ENCODE data around the gene EYA4.

The EYA4 gene

GRCh38 chr6:133225560-133225959, 15.6 kb upstream of the EYA4 start:
- H3K4me3 ChIP-seq (ENCODE audit: low read depth, low read length), result no peak overlapping the region
- TF ChIP-seq, protein P1, sequence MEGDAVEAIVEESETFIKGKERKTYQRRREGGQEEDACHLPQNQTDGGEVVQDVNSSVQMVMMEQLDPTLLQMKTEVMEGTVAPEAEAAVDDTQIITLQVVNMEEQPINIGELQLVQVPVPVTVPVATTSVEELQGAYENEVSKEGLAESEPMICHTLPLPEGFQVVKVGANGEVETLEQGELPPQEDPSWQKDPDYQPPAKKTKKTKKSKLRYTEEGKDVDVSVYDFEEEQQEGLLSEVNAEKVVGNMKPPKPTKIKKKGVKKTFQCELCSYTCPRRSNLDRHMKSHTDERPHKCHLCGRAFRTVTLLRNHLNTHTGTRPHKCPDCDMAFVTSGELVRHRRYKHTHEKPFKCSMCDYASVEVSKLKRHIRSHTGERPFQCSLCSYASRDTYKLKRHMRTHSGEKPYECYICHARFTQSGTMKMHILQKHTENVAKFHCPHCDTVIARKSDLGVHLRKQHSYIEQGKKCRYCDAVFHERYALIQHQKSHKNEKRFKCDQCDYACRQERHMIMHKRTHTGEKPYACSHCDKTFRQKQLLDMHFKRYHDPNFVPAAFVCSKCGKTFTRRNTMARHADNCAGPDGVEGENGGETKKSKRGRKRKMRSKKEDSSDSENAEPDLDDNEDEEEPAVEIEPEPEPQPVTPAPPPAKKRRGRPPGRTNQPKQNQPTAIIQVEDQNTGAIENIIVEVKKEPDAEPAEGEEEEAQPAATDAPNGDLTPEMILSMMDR (IDR thresholded peaks at IDR 0.05; ENCODE audit: control insufficient read depth, extremely low read depth, insufficient read depth), result no peak
- no peak for DNase-seq (ENCODE audit: low read depth)

DNA sequence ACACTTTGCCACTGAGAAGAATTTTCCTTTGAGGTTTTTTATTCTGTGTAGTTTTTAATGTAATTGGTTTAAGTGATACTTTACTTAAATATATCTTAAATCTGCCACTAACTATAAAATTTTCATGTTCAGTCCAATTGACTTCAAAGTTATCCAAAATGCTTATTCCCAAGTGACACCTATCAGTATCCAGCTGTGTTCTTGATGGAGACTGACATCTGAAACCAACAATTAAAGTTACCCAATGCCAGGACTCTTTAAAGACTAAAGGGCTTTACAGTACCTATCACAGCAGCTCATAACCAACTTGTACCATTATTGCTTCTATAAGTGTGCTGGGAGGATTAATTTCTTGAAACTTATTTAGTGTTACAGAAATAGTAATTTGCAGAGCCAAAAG, 13.8 kb upstream of the EYA4 start:
- no peak overlapping the region for H3K4me3 ChIP-seq (ENCODE audit: low read depth, low read length)
- TF ChIP-seq, protein P1 (IDR thresholded peaks at IDR 0.05; ENCODE audit: control insufficient read depth, extremely low read depth, insufficient read depth), result no peak
- no peak for DNase-seq (ENCODE audit: low read depth)

GRCh38 chr6:133230052-133230451, 11.1 kb upstream of the EYA4 start:
- DNase-seq (ENCODE audit: low read depth), result no peak
- no peak overlapping the region for H3K4me3 ChIP-seq (ENCODE audit: low read depth, low read length)
- TF ChIP-seq, protein P1 (IDR thresholded peaks at IDR 0.05; ENCODE audit: control insufficient read depth, extremely low read depth, insufficient read depth), result no peak

- TF ChIP-seq, protein P1 (IDR thresholded peaks at IDR 0.05; ENCODE audit: control insufficient read depth, extremely low read depth, insufficient read depth), result no peak
- no peak for DNase-seq (ENCODE audit: low read depth)
- no peak overlapping the region for H3K4me3 ChIP-seq (ENCODE audit: low read depth, low read length)
Measured at GRCh38 chr6:133235221-133235620, 5.9 kb upstream of the EYA4 start.

GRCh38 chr6:133236932-133237331, 4.2 kb upstream of the EYA4 start:
- no peak for DNase-seq (ENCODE audit: low read depth)
- TF ChIP-seq, protein P1 (IDR thresholded peaks at IDR 0.05; ENCODE audit: control insufficient read depth, extremely low read depth, insufficient read depth), result no peak
- H3K4me3 ChIP-seq (ENCODE audit: low read depth, low read length), result no peak overlapping the region

GRCh38 chr6:133240511-133241085, 559 bp upstream of the EYA4 start:
- no peak overlapping the region for H3K4me3 ChIP-seq (ENCODE audit: low read depth, low read length)
- TF ChIP-seq, protein P1 (IDR thresholded peaks at IDR 0.05; ENCODE audit: control insufficient read depth, extremely low read depth, insufficient read depth), result no peak
- no peak for DNase-seq (ENCODE audit: low read depth)

All from LNCaP clone FGC (cell line).